ENCODE measurements around the gene NDUFS5.

- TF ChIP-seq CTCF (IDR thresholded peaks at IDR 0.05), result no peak
- TF ChIP-seq EP300 (IDR thresholded peaks at IDR 0.05), result no peak
- no peak for TF ChIP-seq POLR2A (IDR thresholded peaks at IDR 0.05)
- TF ChIP-seq POLR2AphosphoS5 (IDR thresholded peaks at IDR 0.05), result no peak
Observed at GRCh38 chr1:39051956-39052355, 25.8 kb downstream of the NDUFS5 start.
